HG03060 (cell line): ENCODE measurements around the gene NFIA.

Source experiments
- ATAC-seq: cut with Tn5 transposase; IDR thresholded peaks from one replicate; pipeline ENCODE4 v1.9.1; 2021; ENCODE audit warnings: low read depth, moderate number of reproducible peaks; ENCODE audit not compliant: unreplicated experiment

Gene NFIA

DNA sequence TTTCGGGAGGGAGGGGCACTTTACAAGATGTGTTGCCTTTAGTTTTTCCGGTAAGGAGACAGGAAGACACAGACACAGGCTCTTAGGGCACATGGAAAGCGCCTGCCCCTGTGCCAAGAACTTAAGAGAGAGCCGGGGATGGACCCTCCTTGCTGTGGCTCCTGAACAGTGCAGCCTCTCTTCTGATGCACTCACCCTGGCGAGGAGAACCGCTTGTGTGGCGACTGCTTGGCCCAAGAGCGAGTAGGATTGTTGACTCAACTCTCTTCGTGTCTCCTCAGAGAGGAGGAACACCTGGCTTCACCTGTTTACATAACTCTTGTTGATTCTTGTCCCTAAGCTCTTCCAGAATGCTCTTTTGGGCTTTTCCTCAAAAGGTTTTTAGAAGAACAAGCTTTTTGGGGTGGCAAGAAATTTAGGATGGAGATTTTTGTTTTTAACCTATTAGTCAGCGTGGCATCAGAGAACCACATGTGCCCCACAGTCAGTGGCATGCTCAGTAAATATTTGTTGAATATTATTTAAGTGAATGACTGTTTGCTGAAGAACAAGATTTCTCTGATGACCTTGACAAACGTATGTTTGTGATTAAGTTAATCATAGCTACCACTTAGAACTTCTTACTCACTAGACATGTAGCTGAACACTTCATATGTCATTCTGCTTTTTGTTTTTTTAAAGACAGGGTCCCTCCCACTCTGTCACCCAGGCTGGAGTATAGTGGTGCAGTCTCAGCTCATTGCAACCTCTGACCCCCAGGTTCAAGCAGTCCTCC lies 60.6 kb downstream of the NFIA start:
- no peak for ATAC-seq

DNA sequence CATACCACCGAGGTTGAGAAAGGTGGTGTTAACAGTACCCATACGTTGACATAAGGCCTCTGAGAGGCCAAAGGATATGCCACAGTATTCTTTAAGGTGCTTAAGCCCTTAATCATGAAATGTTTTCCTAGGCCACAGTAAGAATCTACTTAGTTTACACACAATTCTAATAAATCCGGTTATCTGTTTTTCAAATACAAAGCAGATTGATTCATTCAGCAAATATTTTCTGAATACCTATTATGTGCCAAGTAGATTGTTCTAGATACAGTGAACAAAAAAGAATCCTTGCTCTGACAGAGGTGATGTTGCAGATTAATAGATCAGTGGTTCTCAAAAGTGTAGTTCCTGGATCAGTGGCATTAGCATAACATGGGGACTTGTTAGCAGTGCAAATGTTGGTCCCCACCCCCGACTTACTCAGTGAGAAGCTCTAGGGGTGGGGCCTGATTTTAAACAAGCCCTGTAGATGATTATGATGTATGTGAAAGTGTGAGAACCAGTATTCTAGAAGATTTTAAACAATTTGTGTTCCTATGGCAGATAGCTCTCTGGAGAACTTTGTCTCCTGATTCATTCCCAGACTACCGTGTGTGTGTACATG lies 61.6 kb downstream of the NFIA start:
- no peak for ATAC-seq

DNA sequence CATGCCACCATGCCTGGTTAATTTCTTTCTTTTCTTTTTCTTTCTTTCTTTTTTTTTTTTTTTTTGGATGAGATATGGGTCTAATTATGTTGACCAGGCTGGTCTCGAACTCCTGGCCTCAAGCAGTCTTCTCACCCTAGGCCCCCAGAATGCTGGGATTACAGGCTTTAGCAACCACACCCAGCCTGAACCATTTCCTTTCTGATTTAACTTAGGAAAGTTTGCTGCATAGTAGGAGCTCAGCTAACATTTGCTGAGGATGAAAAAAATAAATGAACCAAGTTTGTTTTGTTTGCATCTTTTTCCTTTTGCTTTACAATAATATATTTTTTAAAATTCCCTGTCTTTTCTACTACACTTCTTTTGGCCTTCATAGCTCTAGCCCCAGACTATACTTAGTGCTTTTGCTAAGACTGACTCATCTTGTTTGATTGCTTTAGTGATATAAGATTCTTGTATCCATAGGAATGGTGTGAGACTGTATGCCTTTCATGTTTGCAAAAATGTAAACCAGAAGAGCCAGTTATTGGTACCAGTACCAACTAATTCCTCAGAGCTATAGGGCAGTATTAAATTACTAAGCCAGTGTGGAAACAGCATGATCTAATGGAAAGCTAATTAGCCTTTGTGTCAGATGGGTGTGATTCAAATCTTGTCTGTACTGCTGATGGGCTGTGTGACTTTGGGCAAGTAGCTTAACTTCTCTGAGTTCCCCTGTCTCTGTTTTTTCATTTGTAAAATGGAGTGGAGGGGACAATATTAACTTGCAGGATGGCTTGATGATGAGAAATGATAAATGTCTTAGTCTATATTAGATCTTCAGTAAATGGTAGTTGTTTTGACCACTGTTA lies 66.9 kb downstream of the NFIA start:
- ATAC-seq: no peak

DNA sequence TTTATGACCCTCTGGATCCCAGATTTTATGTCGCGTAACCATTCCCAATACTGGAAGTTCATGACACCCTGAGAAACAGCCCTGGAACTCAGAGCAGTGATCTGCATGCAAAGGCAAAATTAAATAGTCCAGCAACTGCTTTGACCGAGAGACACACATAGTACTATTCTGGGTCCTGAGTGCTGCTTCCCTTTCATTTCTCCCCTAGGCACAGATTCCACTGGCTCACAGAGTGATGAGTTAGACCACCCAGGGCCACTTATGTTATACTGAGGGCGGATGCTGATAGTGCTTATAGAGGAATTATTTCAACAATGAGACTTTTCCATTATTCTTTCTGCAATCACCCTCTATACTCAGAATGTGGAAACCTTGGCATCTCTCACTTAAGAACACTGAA lies 69.2 kb downstream of the NFIA start:
- no peak for ATAC-seq

DNA sequence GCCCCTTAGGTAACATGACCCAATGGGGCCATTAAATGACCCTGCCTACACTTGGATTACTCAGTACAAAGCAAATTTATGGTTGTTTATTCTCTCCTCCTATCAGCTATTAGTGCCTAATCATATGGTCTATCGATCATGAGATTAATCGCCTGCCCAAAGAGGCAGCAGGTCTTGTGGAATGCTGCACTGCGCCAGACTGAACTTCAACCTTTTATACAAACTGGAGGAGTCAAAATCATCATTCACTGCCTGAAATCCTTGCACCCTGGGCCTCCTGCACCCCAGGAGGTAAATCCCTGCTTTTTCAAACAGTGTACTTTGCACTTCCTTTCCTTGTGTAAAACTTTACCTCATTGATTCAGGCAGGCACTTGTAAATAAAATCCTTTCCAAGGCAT lies 69.7 kb downstream of the NFIA start:
- ATAC-seq: no peak

DNA sequence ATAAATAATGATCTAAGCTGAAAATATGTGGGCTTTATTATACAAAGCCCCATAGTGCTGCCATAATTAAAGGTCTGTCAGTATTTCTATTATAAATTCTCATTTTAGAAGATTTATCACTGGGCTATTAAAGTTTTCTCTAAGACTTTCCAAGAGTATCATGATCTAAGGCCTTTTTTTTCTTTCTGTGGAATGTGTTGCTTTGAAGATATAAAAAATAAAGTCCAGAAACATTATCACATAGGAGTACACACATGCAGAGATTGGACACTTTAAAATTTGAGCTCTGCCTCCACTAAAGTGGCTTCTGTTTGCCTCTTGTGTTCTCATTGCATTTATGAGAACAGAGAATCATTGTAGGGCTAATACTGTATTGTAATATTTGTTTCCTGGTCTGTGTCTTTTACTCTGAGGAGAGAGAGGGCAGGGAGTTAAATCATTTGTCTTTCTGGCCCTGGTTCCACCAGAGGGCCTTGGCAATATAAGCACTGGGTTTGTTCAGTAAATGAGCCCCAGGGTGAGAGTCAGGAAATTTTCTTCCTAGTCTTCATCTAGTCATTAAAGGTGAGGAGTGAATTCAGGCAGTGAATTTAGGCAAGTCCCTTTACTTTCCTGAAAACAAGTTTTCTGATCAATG lies 70.2 kb downstream of the NFIA start:
- no peak for ATAC-seq

DNA sequence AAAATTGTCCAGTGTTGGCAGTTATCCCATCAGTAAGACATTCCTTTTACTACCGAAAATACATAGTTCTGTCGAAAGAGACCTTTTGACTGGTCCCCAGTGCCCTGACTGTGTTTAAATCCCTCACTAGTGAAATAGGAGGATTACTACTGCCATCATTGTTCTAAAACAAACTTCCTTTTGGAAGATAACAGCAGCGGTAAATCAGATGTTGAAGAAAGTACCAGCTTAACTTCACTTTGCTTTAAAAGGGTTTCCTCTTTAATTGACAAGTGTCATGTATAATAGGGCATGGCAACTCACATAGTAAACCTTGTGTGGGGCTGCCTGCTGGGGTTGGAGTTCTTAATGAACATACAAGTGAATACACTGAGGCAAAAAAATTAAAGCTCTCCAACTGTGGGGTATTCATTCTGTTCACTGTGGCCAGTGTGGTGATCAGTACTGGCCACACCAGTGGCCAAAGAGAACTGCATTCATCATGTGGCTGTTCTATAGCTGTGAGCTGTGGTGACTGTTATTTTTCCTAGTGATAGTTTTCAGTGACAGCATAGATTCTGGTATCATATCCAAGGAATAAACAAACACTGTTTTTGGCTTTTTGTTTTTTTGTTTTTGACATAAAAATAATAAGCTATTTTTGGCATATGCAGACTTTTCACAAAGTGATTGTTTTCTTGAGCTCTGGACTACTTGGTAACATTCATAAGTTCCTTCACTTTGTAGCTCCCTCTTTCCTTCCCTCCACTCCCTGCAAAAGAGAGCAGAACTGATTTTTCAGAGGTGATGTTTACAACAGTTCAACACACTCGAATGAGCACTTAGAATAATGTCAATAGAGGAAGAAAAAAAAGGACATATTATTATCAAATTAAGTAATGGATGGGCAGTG lies 74.5 kb downstream of the NFIA start:
- no peak for ATAC-seq

DNA sequence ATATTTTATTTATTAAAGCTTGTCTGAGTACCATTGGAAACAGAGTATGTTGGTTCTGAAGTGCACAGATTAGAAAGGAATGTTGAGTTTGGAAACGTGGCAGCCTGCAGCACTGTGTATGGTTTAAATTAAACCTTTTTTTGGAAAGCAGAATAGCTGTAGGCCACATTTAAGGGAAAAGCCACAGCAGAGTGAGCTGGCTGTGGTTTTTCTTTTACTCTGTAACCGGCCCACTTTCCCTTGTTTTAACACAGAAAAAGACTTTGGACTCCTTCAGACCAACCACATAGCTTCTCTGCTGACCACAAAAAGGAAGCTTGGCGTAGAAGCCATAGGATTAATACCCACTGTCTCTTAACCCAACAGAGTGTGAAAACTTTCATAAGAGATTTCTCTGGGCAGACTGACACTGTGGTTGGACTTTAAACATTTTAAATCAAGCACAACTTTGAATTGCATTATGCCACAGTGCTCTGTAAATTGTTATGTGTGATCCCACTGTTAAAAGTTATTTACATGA lies 75.2 kb downstream of the NFIA start:
- ATAC-seq: no peak

DNA sequence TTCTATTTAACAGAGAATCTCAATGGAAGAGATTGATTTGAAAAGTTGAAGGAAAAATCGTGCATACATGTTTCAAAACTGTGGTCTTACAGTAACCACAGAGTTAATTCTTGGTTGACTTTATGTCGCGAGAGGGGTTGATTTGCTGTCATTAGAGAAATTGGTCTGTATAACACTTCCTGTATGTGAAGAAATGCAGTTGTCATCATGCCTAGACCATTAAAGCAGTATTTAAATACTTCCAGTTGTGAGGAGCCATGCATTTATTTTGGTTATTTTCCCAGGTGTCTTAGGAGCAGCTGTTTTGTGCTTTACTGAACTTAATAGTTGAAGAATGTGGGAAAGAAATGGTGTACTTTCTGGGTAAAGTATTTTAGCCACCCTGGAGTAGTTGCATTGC lies 76.2 kb downstream of the NFIA start:
- ATAC-seq: no peak

DNA sequence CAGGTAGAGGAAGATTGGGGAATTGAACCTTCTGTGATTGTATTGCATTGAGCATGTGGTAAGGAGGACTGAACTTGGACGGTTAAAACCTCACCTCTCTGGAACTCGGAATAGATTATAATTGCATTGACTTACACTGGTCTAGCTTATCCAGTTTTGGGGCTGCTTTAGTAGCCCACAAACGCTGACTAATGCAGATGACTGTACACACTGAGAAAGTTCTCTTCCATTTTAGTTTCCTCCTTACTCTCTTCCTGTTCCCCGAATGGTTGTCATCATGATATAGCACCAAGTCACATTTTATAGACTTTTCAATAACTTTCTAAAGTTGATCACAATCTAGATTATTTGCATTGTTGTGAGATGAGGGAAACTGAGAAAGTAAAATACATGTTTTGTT lies 78.2 kb downstream of the NFIA start:
- ATAC-seq: no peak

DNA sequence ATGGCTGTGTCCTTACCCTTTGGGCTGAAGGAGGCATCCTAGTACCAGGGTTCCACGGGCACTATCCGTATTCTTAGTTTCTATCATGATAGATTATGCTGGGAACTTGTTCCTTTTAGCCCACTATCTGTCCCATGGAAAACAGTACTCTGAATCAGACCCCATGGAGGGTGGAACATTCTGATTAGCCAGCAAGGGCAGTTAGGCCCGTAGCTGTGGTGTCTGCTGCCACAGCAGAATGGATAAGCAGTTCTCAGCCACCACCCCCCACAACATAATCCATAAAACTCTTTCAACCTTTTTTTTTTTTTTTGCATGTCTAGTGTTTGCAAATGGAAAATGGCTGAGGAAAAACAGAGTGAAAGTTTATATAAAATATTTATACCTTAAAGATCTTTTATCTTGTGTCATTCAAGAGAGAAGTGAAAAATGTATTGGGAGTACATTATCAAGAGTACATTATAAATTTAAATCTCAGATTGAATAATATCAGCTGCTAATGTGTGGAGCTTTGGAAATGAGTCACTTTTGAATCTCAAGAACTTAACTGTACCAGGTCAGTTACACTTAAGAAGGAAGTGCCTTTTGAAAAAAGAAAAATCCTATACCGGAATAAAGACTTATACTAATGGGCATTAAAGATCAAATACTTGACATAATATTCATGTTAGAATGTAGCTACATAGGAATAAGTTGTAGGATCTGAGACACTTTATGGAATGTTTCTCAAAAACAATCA lies 80.3 kb downstream of the NFIA start:
- ATAC-seq: no peak

DNA sequence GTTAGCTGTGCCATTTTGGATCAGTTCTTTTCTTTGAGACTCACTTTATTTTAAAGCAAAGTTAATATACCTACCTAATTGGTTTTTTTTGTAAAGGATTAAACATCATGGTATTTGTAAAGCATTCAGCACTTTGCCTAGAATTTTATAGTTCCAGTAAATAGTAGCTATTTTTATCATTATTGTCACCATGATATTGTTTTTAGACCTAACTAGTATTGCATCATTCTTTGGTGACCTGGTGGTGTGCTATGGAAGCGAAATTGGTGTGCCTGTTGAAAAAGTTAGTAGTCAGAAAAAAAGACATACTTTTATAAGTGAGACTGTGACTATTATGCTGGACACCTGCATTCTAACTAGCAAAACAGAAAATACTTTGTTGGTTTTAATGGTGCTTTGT lies 81.0 kb downstream of the NFIA start:
- no peak for ATAC-seq

DNA sequence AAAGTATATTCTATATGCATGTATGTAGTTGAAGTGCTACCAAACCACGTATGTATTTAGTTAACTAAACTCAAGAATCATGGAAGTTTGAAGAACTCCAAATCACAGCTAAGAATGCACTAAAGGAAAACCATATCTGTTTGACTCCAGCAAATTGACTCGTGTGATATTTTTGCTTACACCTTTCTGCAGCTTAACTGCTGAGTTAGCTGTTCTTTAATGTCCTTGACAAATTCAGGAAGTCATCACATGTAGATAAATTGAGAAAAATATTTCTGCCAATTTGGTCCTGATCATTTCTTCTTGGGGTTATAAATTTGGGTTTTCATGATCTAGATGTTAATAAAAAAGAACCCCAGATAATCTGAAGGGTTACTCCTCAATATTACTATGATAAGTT lies 83.0 kb downstream of the NFIA start:
- ATAC-seq: no peak

DNA sequence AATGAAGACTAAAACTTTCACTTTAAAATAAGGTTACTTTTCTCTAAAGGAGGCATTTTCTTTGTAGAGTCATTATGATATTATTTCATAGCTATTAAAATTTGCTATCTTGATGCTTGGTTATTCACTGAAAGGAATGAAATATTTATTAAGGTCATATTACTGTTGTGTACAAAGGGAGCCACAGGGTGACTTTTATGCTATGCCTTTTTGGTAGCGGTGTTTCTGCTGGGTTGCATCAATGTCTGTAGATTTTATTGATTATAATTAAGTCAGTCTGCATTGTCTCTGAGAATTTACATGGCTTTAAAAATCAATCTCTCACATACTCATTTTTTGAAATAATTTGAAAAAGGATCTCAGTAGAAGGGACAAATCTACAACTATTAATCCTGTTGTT lies 84.9 kb downstream of the NFIA start:
- no peak for ATAC-seq

DNA sequence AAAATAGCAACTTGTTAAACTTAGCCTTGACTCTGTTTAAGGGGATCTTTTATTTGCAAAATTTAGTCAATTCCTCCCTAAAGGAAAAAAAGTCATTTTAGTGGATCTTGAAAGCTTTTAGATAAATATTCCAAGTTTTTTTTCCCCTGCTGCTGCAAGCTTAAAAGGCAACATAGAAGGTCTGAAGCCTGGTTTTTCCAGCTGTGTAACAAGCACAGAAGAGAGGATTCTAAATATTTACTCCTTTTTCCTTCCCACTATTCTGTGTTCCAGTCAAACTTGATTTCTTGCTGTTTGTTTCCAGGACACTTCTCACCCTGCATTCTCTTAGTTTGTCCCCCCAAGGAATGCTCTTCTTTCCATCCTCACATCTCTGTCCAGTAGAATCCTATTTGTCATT lies 86.7 kb downstream of the NFIA start:
- ATAC-seq: no peak

DNA sequence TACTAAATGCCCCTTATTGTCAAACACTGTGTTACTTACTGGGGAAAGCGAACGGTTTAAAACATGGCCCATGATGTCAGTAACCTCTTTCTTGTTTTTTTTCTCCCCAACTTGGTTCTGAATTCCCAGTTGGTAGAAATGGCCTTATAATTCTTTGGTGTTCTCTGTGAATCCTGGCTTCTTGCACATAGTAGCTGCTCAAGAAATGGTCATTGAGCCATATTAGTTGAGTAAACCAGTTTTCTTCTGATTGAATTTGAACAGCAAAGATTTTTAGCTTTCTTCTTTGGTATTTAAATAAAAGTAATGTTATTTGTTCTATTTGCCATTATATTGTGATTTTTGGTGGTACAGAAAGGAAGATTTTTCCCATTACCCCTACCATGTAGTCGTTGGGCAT lies 87.3 kb downstream of the NFIA start:
- ATAC-seq: no peak

DNA sequence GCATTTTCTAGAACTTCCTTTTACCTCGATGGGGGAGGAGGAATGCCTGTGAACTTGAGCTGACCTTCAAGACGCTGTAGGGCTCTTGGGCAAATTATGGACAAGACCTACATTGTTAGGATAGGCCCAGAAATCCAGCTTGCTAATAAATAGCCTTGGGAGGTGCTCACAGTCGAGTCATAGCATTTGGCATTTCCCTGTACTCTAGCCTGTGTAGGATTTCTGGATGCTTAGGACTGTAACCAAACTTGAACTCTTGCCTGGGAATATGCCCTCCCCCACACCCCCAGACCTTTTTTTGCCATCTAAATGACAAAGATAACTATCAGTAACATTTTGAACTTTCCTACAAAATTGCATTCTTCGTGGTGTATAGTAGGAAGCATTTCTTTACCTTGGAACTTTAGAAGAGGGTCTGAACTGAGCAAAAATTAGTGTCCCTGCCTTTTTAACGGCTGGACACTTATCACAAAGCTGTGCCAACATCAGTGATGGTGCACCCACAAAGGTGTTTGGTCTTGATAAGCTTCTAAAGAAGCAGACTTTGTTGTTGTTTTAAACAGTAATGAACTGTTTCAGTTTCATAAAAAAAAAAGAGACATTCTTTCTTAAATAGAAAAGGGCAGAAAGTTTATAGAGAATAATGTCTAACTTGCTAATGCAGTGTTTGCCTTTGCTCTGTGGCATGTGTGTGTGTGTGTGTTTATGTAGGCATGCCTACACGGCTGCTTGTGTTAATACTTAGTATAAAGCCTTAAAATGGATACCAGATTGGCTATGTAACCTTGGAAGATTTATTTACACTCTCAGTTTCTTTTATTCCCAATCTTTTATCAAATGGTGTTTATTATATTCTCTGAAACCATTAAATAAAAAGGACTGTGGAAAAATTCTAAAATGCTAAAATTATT lies 88.2 kb downstream of the NFIA start:
- ATAC-seq: no peak

DNA sequence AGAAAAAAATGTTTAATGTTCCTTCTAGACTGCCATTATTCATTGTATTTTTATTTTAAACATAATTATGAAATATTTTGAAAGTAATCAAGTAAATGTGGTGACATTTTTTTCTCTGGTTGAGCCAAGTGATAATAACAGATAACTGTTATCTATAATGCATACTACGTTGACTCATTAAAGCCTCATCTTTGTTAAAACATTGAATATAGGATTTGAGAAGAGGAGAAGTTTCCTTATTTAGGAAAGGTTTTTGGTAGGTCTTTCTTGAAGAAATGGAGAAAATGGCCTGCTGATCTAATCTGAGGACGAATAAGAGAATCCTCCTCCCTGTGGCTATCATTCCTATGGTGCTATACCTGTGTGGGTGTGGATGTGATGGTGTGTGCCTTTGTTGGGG lies 89.0 kb downstream of the NFIA start:
- no peak for ATAC-seq
